Sigmoid colon (tissue), 4 donors: ENCODE data around the gene ATG101.

ENCODE experiments used
- CTCF ChIP-seq, 4 experiments: fragments of 450-650 bp in 3 of 4; fragments of 200-600 bp in 1 of 4; IDR thresholded peaks; one replicate each; pipeline ENCODE4 v1.5.1; 2016 to 2019; ENCODE audit warnings: antibody characterized with exemption in 4 of 4, mild to moderate bottlenecking in 3 of 4, moderate library complexity in 2 of 4
- EP300 ChIP-seq, 4 donors: sonication (generic); formaldehyde crosslinking; IDR thresholded peaks; one replicate each; pipeline ENCODE4 v1.6.1; 2017; ENCODE audit warnings: antibody characterized with exemption in 4 of 4
- POLR2A ChIP-seq, 2 donors: fragments of 450-650 bp; IDR thresholded peaks; one replicate each; pipeline ENCODE4 v1.6.1; 2016; ENCODE audit warnings: antibody characterized with exemption in 2 of 2, mild to moderate bottlenecking in 2 of 2, moderate library complexity in 2 of 2

GRCh38 chr12:52084491-52085231, 14.9 kb downstream of the ATG101 start:
- TF ChIP-seq EP300 (IDR thresholded peaks at IDR 0.05) (no peak), CTCF (IDR thresholded peaks at IDR 0.05) (no peak), POLR2A (IDR thresholded peaks at IDR 0.05) (no peak)
